Measurements from ENCODE around the gene SH3RF3.

Gene SH3RF3

DNA sequence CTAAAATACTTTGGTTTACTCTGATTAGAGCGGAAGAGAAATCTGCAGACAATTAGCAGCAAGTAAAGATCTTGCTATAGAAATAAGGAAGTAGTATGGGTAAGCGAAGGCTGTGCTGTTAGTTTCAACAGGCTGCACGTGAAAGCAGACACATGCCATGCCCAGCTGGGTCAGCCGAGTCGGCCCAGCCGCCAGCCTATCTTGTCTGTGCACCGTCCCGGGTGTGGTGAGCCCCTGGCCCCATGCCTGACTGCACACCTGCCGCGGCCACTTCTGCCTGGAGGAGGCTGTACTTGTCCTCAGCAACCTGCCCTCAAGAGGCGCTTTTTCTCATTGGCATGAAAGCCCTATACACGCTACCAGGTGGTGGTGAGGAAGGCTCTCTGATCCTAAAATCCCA lies 299.3 kb downstream of the SH3RF3 start:
- H3K27me3 Mint-ChIP-seq, result no peaks in the 10 kb centered on the region
- no peak for DNase-seq (ENCODE audit: low spot score in 2 of 2)
- no peaks in the 10 kb centered on the region for H3K4me1 Mint-ChIP-seq
- H3K4me3 Mint-ChIP-seq, result no peak overlapping the region
- no peak for ATAC-seq (replicated peaks; ENCODE audit: extremely low read depth, poor library complexity, severe bottlenecking)
- no peaks in the 10 kb centered on the region for H3K36me3 Mint-ChIP-seq (ENCODE audit: insufficient read depth)
- H3K9me3 Mint-ChIP-seq, result no peaks in the 10 kb centered on the region
- H3K27ac Mint-ChIP-seq (ENCODE audit: low read depth), result no peak overlapping the region

DNA sequence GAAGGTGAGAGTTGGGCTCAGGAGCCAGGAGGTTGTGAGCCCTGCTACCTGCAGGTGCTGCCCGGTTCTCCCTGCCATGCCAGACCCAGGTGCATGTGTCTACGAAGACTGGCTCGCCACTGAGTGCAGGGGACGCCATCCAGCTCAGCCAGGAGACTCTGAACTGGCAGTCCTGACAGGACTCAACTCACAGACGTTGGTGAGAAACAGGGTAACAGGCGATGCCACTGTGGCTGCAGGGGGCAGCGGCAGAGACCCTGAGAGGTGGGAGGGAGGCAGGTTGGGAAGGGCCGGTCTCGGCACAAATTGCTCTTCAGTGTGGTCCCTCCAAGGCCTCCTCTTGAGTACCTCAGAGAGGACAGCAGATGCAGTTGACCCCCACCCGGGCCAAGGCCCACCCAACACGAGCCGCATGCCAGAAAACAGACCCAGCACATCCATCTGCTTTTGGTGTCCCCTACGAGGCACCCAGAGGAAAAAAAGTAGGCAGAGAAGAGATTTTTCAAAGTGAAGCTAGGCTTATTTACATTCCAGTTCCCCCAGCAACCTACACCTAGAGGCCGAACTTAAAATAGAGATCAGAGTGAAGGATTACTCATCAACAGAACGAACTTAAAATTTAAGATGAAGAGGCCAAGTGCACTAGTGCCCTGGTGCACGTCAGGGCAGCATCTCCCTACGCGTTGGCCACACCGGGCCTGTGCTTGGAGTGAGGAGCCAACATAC lies 300.0 kb downstream of the SH3RF3 start:
- ATAC-seq (replicated peaks; ENCODE audit: extremely low read depth, poor library complexity, severe bottlenecking) (no peak), DNase-seq (ENCODE audit: low spot score in 2 of 2) (no peak)
- H3K27ac Mint-ChIP-seq (ENCODE audit: low read depth), result no peak overlapping the region
- H3K36me3 Mint-ChIP-seq (ENCODE audit: insufficient read depth), result no peaks in the 10 kb centered on the region
- H3K9me3 Mint-ChIP-seq, result no peaks in the 10 kb centered on the region
- no peak overlapping the region for H3K4me3 Mint-ChIP-seq
- peaks cover 2% of the 10 kb centered on the region for H3K27me3 Mint-ChIP-seq
- no peaks in the 10 kb centered on the region for H3K4me1 Mint-ChIP-seq

DNA sequence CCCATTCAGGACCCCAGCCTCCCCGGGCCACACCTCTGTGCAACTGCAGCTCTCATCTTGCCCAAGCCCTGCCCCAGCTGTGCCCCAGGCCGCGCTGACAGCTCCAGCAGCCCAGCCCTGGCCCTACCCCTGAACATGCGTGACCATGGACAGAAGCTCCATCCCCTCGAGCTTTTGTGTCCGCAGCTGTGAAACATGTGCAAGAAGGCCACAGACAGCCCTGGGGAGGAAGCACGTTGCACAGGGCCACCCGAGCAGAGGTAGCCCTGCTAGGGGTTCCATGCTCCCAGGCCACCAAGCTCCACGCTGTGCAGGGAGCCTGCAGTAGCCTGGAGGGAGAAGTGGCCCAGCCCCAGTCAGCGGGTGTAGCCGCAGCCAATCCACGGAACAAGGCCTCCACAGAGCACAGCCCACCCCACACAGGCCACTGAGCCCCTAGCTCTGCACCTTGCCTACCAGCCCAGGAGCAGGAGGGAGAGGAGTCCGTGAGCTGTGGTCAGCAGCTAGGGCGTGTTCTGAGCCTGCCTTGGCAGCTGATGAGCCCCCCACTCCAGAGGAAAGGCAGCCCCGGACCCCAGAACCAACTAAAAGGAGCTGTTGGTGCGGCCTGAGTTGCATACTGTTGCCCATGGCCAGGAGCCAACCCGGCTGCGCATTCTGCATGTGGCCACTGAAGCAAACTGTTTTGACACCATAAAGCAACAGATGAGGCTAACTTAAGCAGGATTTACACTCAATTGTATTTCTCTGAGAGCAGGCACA lies 300.7 kb downstream of the SH3RF3 start:
- Mint-ChIP-seq H3K36me3 (ENCODE audit: insufficient read depth) (no peaks in the 10 kb centered on the region), H3K4me3 (no peak overlapping the region), H3K27me3 (peaks cover 9% of the 10 kb centered on the region), H3K9me3 (no peaks in the 10 kb centered on the region), H3K4me1 (no peaks in the 10 kb centered on the region), H3K27ac (ENCODE audit: low read depth) (no peak overlapping the region)
- ATAC-seq (replicated peaks; ENCODE audit: extremely low read depth, poor library complexity, severe bottlenecking), result no peak
- no peak for DNase-seq (ENCODE audit: low spot score in 2 of 2)

DNA sequence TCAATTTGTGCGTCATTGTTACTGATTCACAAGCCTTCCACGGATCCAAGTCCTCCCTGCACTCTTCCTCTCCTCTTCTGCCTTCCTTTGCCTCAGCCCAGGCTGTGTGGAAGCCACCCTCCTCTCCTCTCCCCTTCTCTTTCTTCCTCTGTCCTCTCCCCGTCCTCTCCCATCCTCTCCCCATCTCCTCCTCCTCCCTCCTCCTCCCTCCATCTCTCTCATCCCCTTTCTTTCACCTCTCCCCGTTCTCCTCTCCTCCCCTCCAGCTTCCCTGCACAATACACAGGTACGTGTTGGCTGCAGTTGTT lies 301.3 kb downstream of the SH3RF3 start:
- no peaks in the 10 kb centered on the region for H3K36me3 Mint-ChIP-seq (ENCODE audit: insufficient read depth)
- H3K4me1 Mint-ChIP-seq, result no peaks in the 10 kb centered on the region
- ATAC-seq (replicated peaks; ENCODE audit: extremely low read depth, poor library complexity, severe bottlenecking) (no peak), DNase-seq (ENCODE audit: low spot score in 2 of 2) (no peak)
- no peak overlapping the region for H3K27ac Mint-ChIP-seq (ENCODE audit: low read depth)
- H3K9me3 Mint-ChIP-seq, result no peaks in the 10 kb centered on the region
- H3K4me3 Mint-ChIP-seq, result no peak overlapping the region
- H3K27me3 Mint-ChIP-seq, result peaks cover 14% of the 10 kb centered on the region

DNA sequence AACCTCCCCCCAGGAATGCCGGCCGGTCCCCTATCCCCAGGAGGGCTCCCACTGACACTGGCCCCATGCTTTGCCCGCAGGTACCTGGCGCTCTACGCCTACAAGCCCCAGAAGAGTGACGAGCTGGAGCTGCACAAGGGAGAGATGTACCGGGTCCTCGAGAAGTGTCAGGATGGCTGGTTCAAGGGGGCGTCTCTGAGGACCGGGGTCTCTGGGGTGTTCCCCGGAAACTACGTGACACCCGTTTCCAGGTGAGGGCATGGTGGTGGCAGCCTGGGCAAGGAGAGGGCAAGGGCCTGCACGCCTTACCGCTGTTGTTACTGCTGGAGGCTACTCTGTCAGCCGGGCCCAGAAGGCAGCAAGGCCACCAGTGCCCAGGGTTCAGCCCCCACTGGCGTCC lies 303.4 kb downstream of the SH3RF3 start:
- Mint-ChIP-seq H3K9me3 (no peaks in the 10 kb centered on the region), H3K4me3 (no peak overlapping the region)

DNA sequence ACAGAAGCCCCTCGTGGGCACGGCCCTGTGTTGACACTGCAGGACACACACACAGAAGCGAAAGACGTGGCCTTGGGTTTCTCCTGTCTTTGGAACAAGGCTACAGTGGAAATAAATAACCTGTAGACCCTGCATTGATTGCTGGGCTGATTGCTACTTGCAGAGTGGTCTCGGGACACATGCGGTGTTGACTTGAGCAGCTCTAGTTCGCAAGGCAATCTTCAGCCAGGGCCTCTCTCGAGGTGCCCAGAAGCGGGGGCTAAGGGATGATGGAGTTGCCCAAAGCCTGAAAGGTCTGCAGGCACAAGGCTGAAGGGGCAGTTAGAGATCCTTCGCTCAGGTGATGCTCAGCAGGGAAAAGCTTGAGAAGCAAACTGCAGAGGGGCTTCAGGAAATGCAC lies 304.5 kb downstream of the SH3RF3 start:
- Mint-ChIP-seq H3K9me3 (no peaks in the 10 kb centered on the region), H3K36me3 (ENCODE audit: insufficient read depth) (no peaks in the 10 kb centered on the region), H3K4me1 (no peaks in the 10 kb centered on the region), H3K4me3 (no peak overlapping the region), H3K27ac (ENCODE audit: low read depth) (no peak overlapping the region), H3K27me3 (peaks cover 18% of the 10 kb centered on the region)
- no peak for DNase-seq (ENCODE audit: low spot score in 2 of 2)
- ATAC-seq (replicated peaks; ENCODE audit: extremely low read depth, poor library complexity, severe bottlenecking), result no peak

More for the DNA sequence above, 303.4 kb downstream of the SH3RF3 start:
- H3K27me3 Mint-ChIP-seq, result peaks cover 18% of the 10 kb centered on the region
- no peak overlapping the region for H3K27ac Mint-ChIP-seq (ENCODE audit: low read depth)
- H3K4me1 Mint-ChIP-seq, result no peaks in the 10 kb centered on the region
- DNase-seq (ENCODE audit: low spot score in 2 of 2), result no peak
- H3K36me3 Mint-ChIP-seq (ENCODE audit: insufficient read depth), result no peaks in the 10 kb centered on the region
- ATAC-seq (replicated peaks; ENCODE audit: extremely low read depth, poor library complexity, severe bottlenecking), result no peak

DNA sequence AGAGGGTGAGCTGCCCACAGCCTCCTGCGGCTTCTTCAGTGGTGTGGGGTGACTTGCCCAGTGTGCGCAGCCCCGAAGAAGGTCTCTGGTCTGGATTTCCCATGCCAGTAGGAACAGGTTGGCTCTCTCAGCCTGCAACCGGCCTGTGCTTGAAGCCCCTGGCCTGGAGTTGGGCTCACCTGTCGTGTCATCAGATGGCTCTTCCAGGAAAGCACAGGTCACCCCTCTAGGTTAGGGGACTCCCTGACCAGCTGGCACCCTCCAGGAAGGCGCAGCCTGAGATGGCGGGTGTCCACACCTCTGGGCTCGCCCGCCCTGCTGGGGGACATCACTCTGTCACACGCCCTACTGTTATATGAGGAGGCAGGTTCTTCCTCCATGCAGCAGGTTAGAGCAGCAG lies 304.9 kb downstream of the SH3RF3 start:
- Mint-ChIP-seq H3K36me3 (ENCODE audit: insufficient read depth) (no peaks in the 10 kb centered on the region), H3K27me3 (peaks cover 21% of the 10 kb centered on the region)
- DNase-seq (ENCODE audit: low spot score in 2 of 2), result no peak

DNA sequence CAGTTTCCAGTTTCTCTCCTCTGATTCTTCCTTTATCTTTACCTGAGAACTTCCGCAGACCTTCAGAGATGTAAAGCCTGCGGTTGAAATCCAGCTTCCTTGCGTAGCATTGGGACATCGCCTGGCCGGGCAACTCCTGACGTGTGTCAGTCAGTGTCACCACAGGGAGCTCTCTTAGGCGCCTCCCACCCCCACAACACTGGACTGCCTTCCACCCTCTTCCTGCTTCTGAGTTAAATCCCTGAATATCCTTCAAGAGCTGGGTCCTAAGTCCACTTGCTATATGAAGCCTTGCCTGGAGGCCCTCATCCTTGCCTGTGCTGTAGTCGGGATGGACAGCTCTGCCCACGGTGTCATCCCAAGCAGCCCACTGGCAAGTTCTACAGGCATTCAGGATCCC lies 305.3 kb downstream of the SH3RF3 start:
- ATAC-seq (replicated peaks; ENCODE audit: extremely low read depth, poor library complexity, severe bottlenecking) (no peak), DNase-seq (ENCODE audit: low spot score in 2 of 2) (no peak)
- no peaks in the 10 kb centered on the region for H3K36me3 Mint-ChIP-seq (ENCODE audit: insufficient read depth)
- H3K9me3 Mint-ChIP-seq, result no peaks in the 10 kb centered on the region
- no peak overlapping the region for H3K27ac Mint-ChIP-seq (ENCODE audit: low read depth)
- H3K27me3 Mint-ChIP-seq, result peaks cover 25% of the 10 kb centered on the region
- no peaks in the 10 kb centered on the region for H3K4me1 Mint-ChIP-seq
- no peak overlapping the region for H3K4me3 Mint-ChIP-seq

More for the DNA sequence above, 304.9 kb downstream of the SH3RF3 start:
- H3K4me1 Mint-ChIP-seq, result no peaks in the 10 kb centered on the region
- no peak for ATAC-seq (replicated peaks; ENCODE audit: extremely low read depth, poor library complexity, severe bottlenecking)
- no peak overlapping the region for H3K27ac Mint-ChIP-seq (ENCODE audit: low read depth)
- no peak overlapping the region for H3K4me3 Mint-ChIP-seq
- H3K9me3 Mint-ChIP-seq, result no peaks in the 10 kb centered on the region

DNA sequence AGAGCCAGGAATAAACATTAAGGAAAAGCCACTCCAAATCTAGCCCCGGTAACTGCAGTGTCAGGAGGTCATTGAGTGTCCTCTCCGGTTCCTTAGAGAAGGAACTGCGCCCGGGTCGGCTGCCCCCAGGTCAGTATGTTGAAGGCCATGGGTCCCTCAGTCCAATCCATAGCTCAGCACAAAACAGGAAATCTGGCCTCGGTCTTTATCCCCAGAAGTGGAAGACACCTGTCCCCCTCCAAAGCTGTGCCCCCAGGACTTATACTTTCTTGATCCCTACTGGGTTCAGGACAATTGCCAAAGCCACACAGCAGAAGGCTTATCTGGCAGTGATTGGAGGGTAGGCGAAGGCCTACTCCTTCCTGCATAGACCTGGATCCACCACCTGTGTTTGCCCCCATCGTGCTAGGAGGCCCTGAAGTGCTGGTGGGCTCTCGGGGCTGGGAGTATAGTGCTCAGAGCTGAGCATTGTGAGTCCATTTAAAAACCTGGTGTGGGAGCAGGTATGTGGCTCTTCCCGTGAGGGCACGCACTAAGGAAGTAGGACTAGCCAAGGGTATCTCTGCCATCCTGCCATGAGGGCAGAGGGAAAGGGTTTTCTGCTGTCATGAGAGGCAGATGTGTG lies 306.2 kb downstream of the SH3RF3 start:
- no peak overlapping the region for H3K4me3 Mint-ChIP-seq
- no peak for ATAC-seq (replicated peaks; ENCODE audit: extremely low read depth, poor library complexity, severe bottlenecking)

DNA sequence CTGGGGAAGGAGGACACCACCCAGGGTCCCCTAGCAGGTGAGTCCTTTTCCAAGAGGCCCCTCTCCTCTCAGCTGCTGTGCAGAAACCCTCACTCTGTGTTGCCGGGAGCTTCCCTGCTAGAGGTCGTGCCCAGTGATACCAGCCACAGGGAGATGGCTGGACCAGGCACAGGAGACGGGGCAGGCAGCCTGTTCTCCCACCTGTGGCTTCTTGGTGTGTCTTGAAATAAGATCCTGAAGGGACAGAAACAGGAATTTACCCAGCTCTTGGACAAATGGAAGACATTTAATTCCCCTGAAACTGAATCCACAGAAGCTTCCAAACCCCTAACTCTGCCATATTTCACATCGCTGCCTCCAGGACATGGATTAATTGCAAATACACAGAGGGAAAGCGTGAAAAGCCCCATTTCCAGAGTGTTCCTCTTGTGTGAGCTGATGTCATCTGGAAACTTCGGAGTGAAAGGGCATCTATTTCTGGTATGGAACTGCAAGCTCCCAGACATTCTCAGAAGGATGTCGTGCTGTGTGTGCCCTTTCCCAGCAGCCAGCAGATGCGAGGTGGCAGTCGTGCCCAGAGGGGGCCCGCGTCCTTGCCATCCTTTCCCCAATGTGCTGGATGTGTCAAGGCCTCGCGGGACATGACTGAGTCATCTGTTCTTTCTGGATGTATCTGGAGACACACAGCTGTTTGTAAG lies 307.0 kb downstream of the SH3RF3 start:
- Mint-ChIP-seq H3K4me1 (no peaks in the 10 kb centered on the region), H3K9me3 (peaks cover 7% of the 10 kb centered on the region), H3K27me3 (peaks cover 42% of the 10 kb centered on the region), H3K4me3 (no peak overlapping the region), H3K36me3 (ENCODE audit: insufficient read depth) (no peaks in the 10 kb centered on the region), H3K27ac (ENCODE audit: low read depth) (no peak overlapping the region)
- ATAC-seq (replicated peaks; ENCODE audit: extremely low read depth, poor library complexity, severe bottlenecking) (no peak), DNase-seq (ENCODE audit: low spot score in 2 of 2) (no peak)

More for the DNA sequence above, 306.2 kb downstream of the SH3RF3 start:
- Mint-ChIP-seq H3K9me3 (peaks cover 6% of the 10 kb centered on the region), H3K4me1 (no peaks in the 10 kb centered on the region), H3K27ac (ENCODE audit: low read depth) (no peak overlapping the region), H3K36me3 (ENCODE audit: insufficient read depth) (no peaks in the 10 kb centered on the region), H3K27me3 (peaks cover 33% of the 10 kb centered on the region)
- DNase-seq (ENCODE audit: low spot score in 2 of 2), result no peak

DNA sequence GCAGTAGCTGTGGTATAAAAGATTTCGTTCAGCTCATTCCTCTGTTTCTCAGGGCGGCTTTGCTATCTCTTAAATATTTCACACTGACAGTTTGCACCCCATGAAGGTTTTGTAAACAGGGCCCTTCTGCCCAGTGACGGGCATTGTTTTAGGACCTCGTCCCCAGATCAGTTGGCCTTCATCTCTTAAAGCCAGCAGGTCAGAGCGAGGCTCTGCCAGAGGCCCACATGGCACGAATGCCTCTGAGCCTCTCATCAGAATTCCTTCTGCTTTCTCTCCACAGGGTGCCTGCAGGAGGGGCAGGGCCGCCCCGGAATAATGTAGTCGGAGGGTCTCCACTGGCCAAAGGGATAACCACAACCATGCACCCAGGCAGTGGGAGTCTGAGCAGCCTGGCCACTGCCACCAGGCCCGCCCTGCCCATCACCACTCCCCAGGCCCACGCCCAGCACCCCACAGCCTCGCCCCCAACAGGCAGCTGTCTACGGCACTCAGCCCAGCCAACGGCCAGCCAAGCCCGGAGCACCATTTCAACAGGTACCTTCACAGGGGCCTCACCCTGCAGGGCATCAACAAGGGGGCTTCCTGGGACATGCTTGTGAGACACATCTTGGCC lies 307.7 kb downstream of the SH3RF3 start:
- no peaks in the 10 kb centered on the region for H3K36me3 Mint-ChIP-seq (ENCODE audit: insufficient read depth)
- H3K9me3 Mint-ChIP-seq, result peaks cover 13% of the 10 kb centered on the region
- H3K4me1 Mint-ChIP-seq, result no peaks in the 10 kb centered on the region
- H3K27ac Mint-ChIP-seq (ENCODE audit: low read depth), result no peak overlapping the region
- no peak overlapping the region for H3K4me3 Mint-ChIP-seq
- no peak for DNase-seq (ENCODE audit: low spot score in 2 of 2)
- peaks cover 48% of the 10 kb centered on the region for H3K27me3 Mint-ChIP-seq
- ATAC-seq (replicated peaks; ENCODE audit: extremely low read depth, poor library complexity, severe bottlenecking), result no peak

DNA sequence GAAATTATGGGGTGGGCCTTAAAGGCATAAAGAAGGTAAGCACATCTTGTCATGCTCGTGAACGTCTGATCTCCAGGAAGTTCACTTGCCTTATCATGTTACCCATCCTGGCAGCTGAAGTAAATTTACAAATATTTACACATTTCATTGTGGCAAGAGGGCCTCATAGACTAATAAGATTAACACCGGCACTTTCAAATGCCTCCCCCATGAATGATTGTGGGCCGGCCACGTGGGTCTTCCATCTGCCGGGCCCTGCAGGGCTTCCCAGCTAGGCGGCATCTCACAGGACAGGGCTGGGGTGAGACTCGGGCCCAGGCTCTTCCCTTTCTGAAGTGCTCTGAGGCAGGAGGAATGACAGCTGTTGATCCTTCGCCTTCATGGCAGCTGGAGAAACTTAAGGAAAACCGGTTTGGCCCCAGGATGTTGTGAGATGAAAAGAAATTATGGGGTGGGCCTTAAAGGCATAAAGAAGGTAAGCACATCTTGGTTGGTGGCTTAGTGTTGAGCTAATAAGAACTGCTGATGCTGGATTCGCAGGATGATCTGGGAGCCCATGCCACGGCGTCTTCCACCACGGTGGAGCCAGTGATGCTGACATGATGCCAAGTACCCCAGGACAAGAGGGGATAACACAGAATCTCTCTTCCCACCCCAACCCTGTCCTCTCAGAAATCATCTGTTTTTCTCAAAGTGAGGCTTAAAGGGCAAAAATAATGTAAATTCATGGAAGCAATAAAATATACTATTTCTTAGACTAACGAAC lies 308.5 kb downstream of the SH3RF3 start:
- no peak overlapping the region for H3K27ac Mint-ChIP-seq (ENCODE audit: low read depth)
- H3K27me3 Mint-ChIP-seq, result peaks cover 49% of the 10 kb centered on the region
- H3K4me1 Mint-ChIP-seq, result no peaks in the 10 kb centered on the region
- ATAC-seq (replicated peaks; ENCODE audit: extremely low read depth, poor library complexity, severe bottlenecking) (no peak), DNase-seq (ENCODE audit: low spot score in 2 of 2) (no peak)
- H3K9me3 Mint-ChIP-seq, result peaks cover 13% of the 10 kb centered on the region
- H3K36me3 Mint-ChIP-seq (ENCODE audit: insufficient read depth), result no peaks in the 10 kb centered on the region
- no peak overlapping the region for H3K4me3 Mint-ChIP-seq
